ENCODE data around the gene TMEM92.

DNA sequence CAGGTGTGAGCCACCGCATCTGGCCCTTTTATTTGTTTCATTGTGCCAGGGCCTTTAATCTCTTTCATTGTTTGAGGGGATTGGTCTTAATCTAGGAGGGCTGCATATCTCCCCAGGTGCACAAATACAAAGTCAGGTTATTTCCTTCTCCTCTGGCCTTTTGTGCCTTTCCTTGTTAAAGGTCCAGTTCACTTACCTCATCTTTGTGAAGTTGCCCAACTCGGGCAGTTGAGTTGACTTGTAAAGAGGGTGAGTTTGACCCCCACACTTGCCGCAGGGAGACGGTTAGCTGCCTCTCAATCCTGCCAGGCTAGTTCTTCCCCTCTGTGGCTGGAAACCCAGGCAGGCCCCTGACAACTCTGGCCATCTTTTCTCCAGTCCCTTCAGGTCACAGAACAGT is 33.4 kb downstream of the TMEM92 start:
- TF ChIP-seq, protein P1, sequence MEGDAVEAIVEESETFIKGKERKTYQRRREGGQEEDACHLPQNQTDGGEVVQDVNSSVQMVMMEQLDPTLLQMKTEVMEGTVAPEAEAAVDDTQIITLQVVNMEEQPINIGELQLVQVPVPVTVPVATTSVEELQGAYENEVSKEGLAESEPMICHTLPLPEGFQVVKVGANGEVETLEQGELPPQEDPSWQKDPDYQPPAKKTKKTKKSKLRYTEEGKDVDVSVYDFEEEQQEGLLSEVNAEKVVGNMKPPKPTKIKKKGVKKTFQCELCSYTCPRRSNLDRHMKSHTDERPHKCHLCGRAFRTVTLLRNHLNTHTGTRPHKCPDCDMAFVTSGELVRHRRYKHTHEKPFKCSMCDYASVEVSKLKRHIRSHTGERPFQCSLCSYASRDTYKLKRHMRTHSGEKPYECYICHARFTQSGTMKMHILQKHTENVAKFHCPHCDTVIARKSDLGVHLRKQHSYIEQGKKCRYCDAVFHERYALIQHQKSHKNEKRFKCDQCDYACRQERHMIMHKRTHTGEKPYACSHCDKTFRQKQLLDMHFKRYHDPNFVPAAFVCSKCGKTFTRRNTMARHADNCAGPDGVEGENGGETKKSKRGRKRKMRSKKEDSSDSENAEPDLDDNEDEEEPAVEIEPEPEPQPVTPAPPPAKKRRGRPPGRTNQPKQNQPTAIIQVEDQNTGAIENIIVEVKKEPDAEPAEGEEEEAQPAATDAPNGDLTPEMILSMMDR (IDR thresholded peaks at IDR 0.05) = no peak
- TF ChIP-seq EZH2phosphoT487 (IDR thresholded peaks at IDR 0.05) = no peak

All from neural progenitor cell (in vitro differentiated cells).